ENCODE measurements around the gene ABHD17A. TPM values are rescaled to one million over a fixed set of nuclear protein-coding genes. Genes with fewer than 3 reads are reported as not detected.
"Not testable (repeated sequence)": the region's sequence is repeated elsewhere in the genome, so short reads cannot be mapped to it uniquely, and the experiment has no call there.

The ABHD17A gene
- 60.5 TPM for polyA plus RNA-seq (2013, experiment 1 of 2)
- polyA plus RNA-seq (2013, experiment 2 of 2) = 60.5 TPM

GRCh38 chr19:1885398-1886119 is at the start of gene ABHD17A:
Gene ABHD17A, minus strand, starts transcription at chr19:1885496. Its CDS starts 3,930 bp downstream, at chr19:1881566.
- H3K9me3 ChIP-seq (ENCODE audit: control insufficient read depth, low read length); H2BK15ac ChIP-seq (ENCODE audit: low read depth, poor library complexity, severe bottlenecking); H3K79me1 ChIP-seq (replicated peaks; ENCODE audit: low read length, poor library complexity, severe bottlenecking); H2AK5ac ChIP-seq (ENCODE audit: low read length, severe bottlenecking); H2BK5ac ChIP-seq (ENCODE audit: low read depth, low read length, poor library complexity, severe bottlenecking); H4K8ac ChIP-seq (ENCODE audit: low read length); H3K27me3 ChIP-seq (ENCODE audit: control insufficient read depth in 1 of 2, insufficient read depth in 1 of 2, low read length in 2 of 2); H2AFZ ChIP-seq (ENCODE audit: low read depth, low read length): not testable (repeated sequence)
- Histone ChIP-seq H2BK12ac (ENCODE audit: low read length in 2 of 2) (peak within 1 kb of the TSS in 1 of 2 experiments; percentile 25), H3K4ac (ENCODE audit: low read depth in 1 of 2, low read length in 2 of 2) (peak within 1 kb of the TSS; percentile 89 to 98), H3K23ac (ENCODE audit: low read length in 2 of 2) (peak within 1 kb of the TSS in 1 of 2 experiments; percentile 85), H3K27ac (ENCODE audit: low read length, poor library complexity, severe bottlenecking) (peak within 1 kb of the TSS; percentile 7), H3K18ac (ENCODE audit: low read depth in 1 of 2, low read length in 2 of 2) (peak within 1 kb of the TSS; percentile 80 to 91), H4K91ac (ENCODE audit: low read length) (peak within 1 kb of the TSS; percentile 76), H3K9ac (ENCODE audit: low read length) (peak within 1 kb of the TSS; percentile 94), H3K14ac (ENCODE audit: low read length in 2 of 2) (peak within 1 kb of the TSS in 1 of 2 experiments; percentile 87), H3K4me2 (ENCODE audit: low read length, poor library complexity, severe bottlenecking) (peak within 1 kb of the TSS; percentile 68), H3K4me1 (ENCODE audit: control insufficient read depth, insufficient read depth, low read depth, low read length) (peaks cover 29% of the 10 kb centered on the region), H3K4me3 (ENCODE audit: insufficient read depth in 1 of 2, low read depth in 1 of 2, low read length in 2 of 2) (peak within 1 kb of the TSS; percentile 90 to 91), H3K36me3 (ENCODE audit: control insufficient read depth in 1 of 2, insufficient read depth in 2 of 2, low read depth in 1 of 2, low read length in 2 of 2) (peaks cover 0 to 19% of the 10 kb centered on the region in 2 experiments), H2BK120ac (ENCODE audit: low read depth, low read length) (peak within 1 kb of the TSS; percentile 68)
- 26% methylated on average over 39 of the region's 46 CpGs for WGBS
- DNase-seq = peak; percentile 91

- 97% methylated on average over 8 of the region's 8 CpGs for WGBS
- H3K4me1 ChIP-seq (ENCODE audit: control insufficient read depth, insufficient read depth, low read depth, low read length) = peaks cover 12% of the 10 kb centered on the region
- H2BK12ac ChIP-seq (ENCODE audit: low read length in 2 of 2) = no peak overlapping the region
- peaks cover 2% of the 10 kb centered on the region for H3K79me1 ChIP-seq (replicated peaks; ENCODE audit: low read length, poor library complexity, severe bottlenecking)
- H3K14ac ChIP-seq (ENCODE audit: low read length in 2 of 2) = no peak overlapping the region
- no peak overlapping the region for H2BK5ac ChIP-seq (ENCODE audit: low read depth, low read length, poor library complexity, severe bottlenecking)
- no peak overlapping the region for H3K9ac ChIP-seq (ENCODE audit: low read length)
- peaks cover 4% of the 10 kb centered on the region for H3K9me3 ChIP-seq (ENCODE audit: control insufficient read depth, low read length)
- H3K4ac ChIP-seq (ENCODE audit: low read depth in 1 of 2, low read length in 2 of 2) = no peak overlapping the region
- DNase-seq = no peak
- H2AFZ ChIP-seq (ENCODE audit: low read depth, low read length) = no peak overlapping the region
- H4K91ac ChIP-seq (ENCODE audit: low read length) = peak overlapping the region; percentile 9
- peaks cover 0 to 7% of the 10 kb centered on the region in 2 experiments for H3K36me3 ChIP-seq (ENCODE audit: control insufficient read depth in 1 of 2, insufficient read depth in 2 of 2, low read depth in 1 of 2, low read length in 2 of 2)
- H3K18ac ChIP-seq (ENCODE audit: low read depth in 1 of 2, low read length in 2 of 2) = no peak overlapping the region
- H2BK120ac ChIP-seq (ENCODE audit: low read depth, low read length) = no peak overlapping the region
- no peak overlapping the region for H3K23ac ChIP-seq (ENCODE audit: low read length in 2 of 2)
- H3K27ac ChIP-seq (ENCODE audit: low read length, poor library complexity, severe bottlenecking) = no peak overlapping the region
- H2BK15ac ChIP-seq (ENCODE audit: low read depth, poor library complexity, severe bottlenecking) = no peak overlapping the region
- no peaks in the 10 kb centered on the region for H3K27me3 ChIP-seq (ENCODE audit: control insufficient read depth in 1 of 2, insufficient read depth in 1 of 2, low read length in 2 of 2)
- peak overlapping the region in 1 of 2 experiments; percentile 18 for H3K4me3 ChIP-seq (ENCODE audit: insufficient read depth in 1 of 2, low read depth in 1 of 2, low read length in 2 of 2)
- H3K4me2 ChIP-seq (ENCODE audit: low read length, poor library complexity, severe bottlenecking) = no peak overlapping the region
- H2AK5ac ChIP-seq (ENCODE audit: low read length, severe bottlenecking) = no peak overlapping the region
- no peak overlapping the region for H4K8ac ChIP-seq (ENCODE audit: low read length)
These were observed 48.6 kb upstream of the ABHD17A start for GRCh38 chr19:1933942-1934341.

GRCh38 chr19:1933244-1933643 is 47.9 kb upstream of the ABHD17A start:
- WGBS = 92% methylated on average over 5 of the region's 7 CpGs
- Histone ChIP-seq H4K91ac (ENCODE audit: low read length) (no peak overlapping the region), H3K36me3 (ENCODE audit: control insufficient read depth in 1 of 2, insufficient read depth in 2 of 2, low read depth in 1 of 2, low read length in 2 of 2) (peaks cover 0 to 7% of the 10 kb centered on the region in 2 experiments)

GRCh38 chr19:1932395-1932794 is 47.1 kb upstream of the ABHD17A start:
- H3K14ac ChIP-seq (ENCODE audit: low read length in 2 of 2) = no peak overlapping the region
- H3K4me3 ChIP-seq (ENCODE audit: insufficient read depth in 1 of 2, low read depth in 1 of 2, low read length in 2 of 2) = no peak overlapping the region
- peaks cover 2% of the 10 kb centered on the region for H3K79me1 ChIP-seq (replicated peaks; ENCODE audit: low read length, poor library complexity, severe bottlenecking)
- peaks cover 12% of the 10 kb centered on the region for H3K4me1 ChIP-seq (ENCODE audit: control insufficient read depth, insufficient read depth, low read depth, low read length)
- H3K9me3 ChIP-seq (ENCODE audit: control insufficient read depth, low read length) = peaks cover 4% of the 10 kb centered on the region
- no peak for DNase-seq
- no peak overlapping the region for H2BK120ac ChIP-seq (ENCODE audit: low read depth, low read length)
- H3K36me3 ChIP-seq (ENCODE audit: control insufficient read depth in 1 of 2, insufficient read depth in 2 of 2, low read depth in 1 of 2, low read length in 2 of 2) = peaks cover 0 to 6% of the 10 kb centered on the region in 2 experiments
- H2AFZ ChIP-seq (ENCODE audit: low read depth, low read length) = no peak overlapping the region
- no peak overlapping the region for H4K8ac ChIP-seq (ENCODE audit: low read length)
- WGBS = 83% methylated on average over 8 of the region's 8 CpGs
- no peak overlapping the region for H3K23ac ChIP-seq (ENCODE audit: low read length in 2 of 2)
- no peak overlapping the region for H3K18ac ChIP-seq (ENCODE audit: low read depth in 1 of 2, low read length in 2 of 2)
- no peak overlapping the region for H2BK12ac ChIP-seq (ENCODE audit: low read length in 2 of 2)
- H3K27ac ChIP-seq (ENCODE audit: low read length, poor library complexity, severe bottlenecking) = no peak overlapping the region
- H2AK5ac ChIP-seq (ENCODE audit: low read length, severe bottlenecking) = no peak overlapping the region
- no peak overlapping the region for H2BK15ac ChIP-seq (ENCODE audit: low read depth, poor library complexity, severe bottlenecking)
- H3K4ac ChIP-seq (ENCODE audit: low read depth in 1 of 2, low read length in 2 of 2) = no peak overlapping the region
- no peak overlapping the region for H4K91ac ChIP-seq (ENCODE audit: low read length)
- H3K9ac ChIP-seq (ENCODE audit: low read length) = no peak overlapping the region
- H2BK5ac ChIP-seq (ENCODE audit: low read depth, low read length, poor library complexity, severe bottlenecking) = no peak overlapping the region
- H3K4me2 ChIP-seq (ENCODE audit: low read length, poor library complexity, severe bottlenecking) = no peak overlapping the region
- H3K27me3 ChIP-seq (ENCODE audit: control insufficient read depth in 1 of 2, insufficient read depth in 1 of 2, low read length in 2 of 2) = no peaks in the 10 kb centered on the region

More at GRCh38 chr19:1933244-1933643, 47.9 kb upstream of the ABHD17A start:
- DNase-seq = no peak
- Histone ChIP-seq H4K8ac (ENCODE audit: low read length) (no peak overlapping the region), H3K18ac (ENCODE audit: low read depth in 1 of 2, low read length in 2 of 2) (no peak overlapping the region), H3K4ac (ENCODE audit: low read depth in 1 of 2, low read length in 2 of 2) (no peak overlapping the region), H3K9ac (ENCODE audit: low read length) (no peak overlapping the region), H3K14ac (ENCODE audit: low read length in 2 of 2) (no peak overlapping the region), H2BK5ac (ENCODE audit: low read depth, low read length, poor library complexity, severe bottlenecking) (no peak overlapping the region), H2AFZ (ENCODE audit: low read depth, low read length) (no peak overlapping the region), H3K27me3 (ENCODE audit: control insufficient read depth in 1 of 2, insufficient read depth in 1 of 2, low read length in 2 of 2) (no peaks in the 10 kb centered on the region), H2BK12ac (ENCODE audit: low read length in 2 of 2) (no peak overlapping the region), H2AK5ac (ENCODE audit: low read length, severe bottlenecking) (no peak overlapping the region), H3K79me1 (replicated peaks; ENCODE audit: low read length, poor library complexity, severe bottlenecking) (peaks cover 2% of the 10 kb centered on the region), H3K4me2 (ENCODE audit: low read length, poor library complexity, severe bottlenecking) (no peak overlapping the region), H3K9me3 (ENCODE audit: control insufficient read depth, low read length) (peaks cover 4% of the 10 kb centered on the region), H3K4me1 (ENCODE audit: control insufficient read depth, insufficient read depth, low read depth, low read length) (peaks cover 12% of the 10 kb centered on the region), H3K4me3 (ENCODE audit: insufficient read depth in 1 of 2, low read depth in 1 of 2, low read length in 2 of 2) (no peak overlapping the region), H2BK15ac (ENCODE audit: low read depth, poor library complexity, severe bottlenecking) (no peak overlapping the region), H3K27ac (ENCODE audit: low read length, poor library complexity, severe bottlenecking) (no peak overlapping the region), H3K23ac (ENCODE audit: low read length in 2 of 2) (no peak overlapping the region), H2BK120ac (ENCODE audit: low read depth, low read length) (no peak overlapping the region)
